A549 (cell line): ENCODE results near the gene OR51E1.

Experiments used
- CTCF ChIP-seq: fragments of >200 bp; sonication (Bioruptor Twin); formaldehyde crosslinking; IDR thresholded peaks from 3 replicates; pipeline ENCODE4 v1.5.1; 2016
- EHMT2 ChIP-seq: fragments of 200-600 bp; sonication (generic); IDR thresholded peaks from 2 replicates; pipeline ENCODE4 v1.6.1; 2016; ENCODE audit warnings: antibody characterized with exemption, low read depth, mild to moderate bottlenecking, moderate library complexity
- EP300 ChIP-seq, 2 experiments: fragments of >200 bp; sonication (Bioruptor Twin); formaldehyde crosslinking; IDR thresholded peaks; 2 replicates in 1 of 2; 3 replicates in 1 of 2; pipeline ENCODE4 v1.6.1; 2016 to 2017
- MAX ChIP-seq: IDR thresholded peaks from 2 replicates; pipeline ENCODE4 v1.6.1; 2012
- POLR2A ChIP-seq: IDR thresholded peaks from 2 replicates; pipeline ENCODE4 v1.6.1; 2012; ENCODE audit warnings: mild to moderate bottlenecking, low read length
- REST ChIP-seq: fragments of 200-600 bp; sonication (generic); IDR thresholded peaks from 2 replicates; pipeline ENCODE4 v1.6.1; 2016; ENCODE audit warnings: antibody characterized with exemption, mild to moderate bottlenecking, moderate library complexity

- TF ChIP-seq CTCF, result peak; percentile 72
- no peak for TF ChIP-seq REST
- no peak for TF ChIP-seq POLR2A
- TF ChIP-seq EP300 (IDR thresholded peaks at IDR 0.05), result no peak
- TF ChIP-seq EHMT2, result no peak
- no peak for TF ChIP-seq MAX
Measured at GRCh38 chr11:4636962-4637661, 6.7 kb upstream of the OR51E1 start, which contains the start of gene OR51D1.
